HG03378 (cell line): ENCODE results near the gene CHERP.
"Not testable (repeated sequence)": the region's sequence is repeated elsewhere in the genome, so short reads cannot be mapped to it uniquely, and the experiment has no call there.

ENCODE experiments used
- ATAC-seq: cut with Tn5 transposase; IDR thresholded peaks from one replicate; pipeline ENCODE4 v1.9.1; 2021; ENCODE audit warnings: mild to moderate bottlenecking, moderate library complexity; ENCODE audit not compliant: unreplicated experiment

The CHERP gene

GRCh38 chr19:16544473-16545231, 2.4 kb upstream of the CHERP start:
- no peak for ATAC-seq

GRCh38 chr19:16543734-16544133, 1.5 kb upstream of the CHERP start:
- not testable (repeated sequence) for ATAC-seq

GRCh38 chr19:16542910-16543472, 754 bp upstream of the CHERP start:
- ATAC-seq, result peak; percentile 8

DNA sequence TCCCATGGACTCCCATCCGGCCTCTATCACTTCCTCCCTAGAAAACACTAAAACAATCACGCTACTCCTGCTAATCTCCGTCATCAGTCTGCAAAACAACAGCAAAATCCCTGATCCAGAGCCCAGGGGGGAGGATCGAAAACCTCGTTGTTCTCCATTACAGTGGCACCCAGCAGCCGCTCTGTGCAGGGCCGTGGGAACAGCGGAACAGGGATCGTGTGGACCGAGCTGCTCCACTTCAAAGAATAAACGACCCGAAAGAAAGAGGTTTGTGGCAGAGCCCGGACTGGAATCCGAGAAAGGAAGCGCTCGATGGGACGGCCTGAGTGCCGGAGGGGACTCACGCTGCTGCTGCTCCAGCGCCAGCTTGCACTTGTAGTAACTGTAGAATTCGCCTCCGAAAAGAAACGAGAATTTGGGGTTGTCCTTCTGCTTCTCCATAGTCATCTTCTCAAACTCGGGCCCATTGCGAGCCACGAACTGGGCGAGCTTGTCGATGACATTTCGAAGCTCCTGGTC, 652 bp downstream of the CHERP start:
- ATAC-seq, result peak; percentile 20

GRCh38 chr19:16540948-16541347, 1.3 kb downstream of the CHERP start:
- ATAC-seq, result no peak

GRCh38 chr19:16537111-16537510, 5.1 kb downstream of the CHERP start:
- ATAC-seq, result no peak

DNA sequence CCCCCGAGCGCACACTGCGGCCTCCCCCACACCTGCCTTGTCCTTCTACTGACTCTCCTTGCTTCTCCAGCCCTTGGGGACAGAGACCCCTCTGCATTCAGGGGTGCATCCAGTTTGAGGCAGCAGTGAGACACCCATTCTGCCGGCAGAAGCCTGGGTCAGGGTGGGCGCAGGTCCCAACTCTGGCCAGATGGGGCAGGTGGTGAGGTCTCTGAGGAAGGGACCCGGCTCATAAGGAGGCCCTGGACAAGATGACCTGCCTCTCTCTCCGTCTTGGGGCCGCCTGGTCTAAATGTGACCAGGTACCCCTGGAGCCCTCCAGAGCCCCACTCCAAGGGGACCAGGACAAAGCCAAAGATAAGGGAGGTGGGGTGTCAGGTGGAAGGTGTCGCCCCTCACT, 6.1 kb downstream of the CHERP start:
- no peak for ATAC-seq

GRCh38 chr19:16535381-16535780, 6.9 kb downstream of the CHERP start:
- no peak for ATAC-seq

- ATAC-seq, result no peak
Observed at GRCh38 chr19:16532440-16533234, 9.6 kb downstream of the CHERP start.

- ATAC-seq, result no peak
Observed at GRCh38 chr19:16531380-16531669, 10.9 kb downstream of the CHERP start.

GRCh38 chr19:16530540-16531379, 11.5 kb downstream of the CHERP start:
- ATAC-seq, result no peak

DNA sequence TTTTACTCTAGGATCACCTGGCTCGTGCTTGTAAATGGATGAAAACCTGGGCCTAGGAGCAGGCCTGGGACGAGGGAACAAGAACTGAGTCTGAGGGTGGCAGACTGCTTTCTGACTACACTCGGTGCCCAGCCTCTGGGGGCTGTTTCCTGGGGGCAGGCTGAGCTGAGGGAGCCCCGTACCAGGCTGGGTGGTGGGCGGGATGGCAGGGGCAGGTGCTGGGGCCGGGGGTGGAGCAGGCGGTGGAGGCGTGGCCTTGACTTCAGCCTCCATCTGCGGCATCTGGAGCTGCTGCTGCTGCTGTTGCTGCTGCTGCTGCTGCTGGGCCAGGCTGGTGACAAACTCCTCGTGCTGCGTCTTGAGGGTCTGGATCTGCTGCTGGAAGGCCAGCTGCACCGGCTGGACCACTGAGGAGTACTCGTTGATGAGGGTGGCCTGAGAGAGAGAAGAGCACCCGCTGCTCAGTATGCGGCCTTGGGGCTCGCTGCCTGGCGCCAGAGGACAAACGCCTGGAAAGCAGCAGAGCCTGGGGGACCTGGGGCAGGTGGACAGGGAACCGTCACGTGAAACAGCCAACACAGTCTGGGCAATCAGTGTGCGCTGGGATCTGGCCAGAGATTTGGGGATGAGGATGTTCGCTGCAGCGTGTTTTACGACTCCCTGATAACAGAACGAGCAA, 12.6 kb downstream of the CHERP start:
- no peak for ATAC-seq

- ATAC-seq, result no peak
Observed at GRCh38 chr19:16527971-16528521, 14.2 kb downstream of the CHERP start.

DNA sequence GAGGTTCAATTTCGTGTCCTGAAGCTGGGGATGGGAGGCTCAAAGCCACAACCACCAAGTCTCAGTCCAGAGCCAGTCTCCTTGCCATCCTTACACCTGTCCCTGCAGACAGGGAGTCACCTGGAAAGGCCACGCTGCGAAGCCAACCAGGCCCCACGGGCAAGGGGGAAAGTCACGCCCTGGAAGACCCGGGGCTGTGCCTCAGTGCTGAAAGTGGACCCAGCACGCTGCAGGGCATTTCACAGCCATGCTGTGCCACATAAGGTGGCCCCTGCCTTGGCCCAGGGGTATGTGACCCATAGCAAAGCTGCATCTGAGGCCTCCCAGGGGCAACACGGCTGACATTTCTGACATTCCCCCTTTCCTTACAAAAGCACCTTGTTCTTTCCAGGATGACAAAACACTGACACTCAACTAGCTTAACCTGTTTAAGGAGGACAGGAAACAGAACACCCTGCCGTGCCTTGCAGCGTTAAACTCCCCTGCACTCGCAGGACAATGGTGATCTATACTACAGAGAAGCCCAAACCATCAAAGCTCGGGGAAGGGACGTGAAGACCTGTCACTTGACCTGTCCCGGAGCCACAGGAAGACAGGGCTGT, 14.8 kb downstream of the CHERP start:
- ATAC-seq, result no peak

DNA sequence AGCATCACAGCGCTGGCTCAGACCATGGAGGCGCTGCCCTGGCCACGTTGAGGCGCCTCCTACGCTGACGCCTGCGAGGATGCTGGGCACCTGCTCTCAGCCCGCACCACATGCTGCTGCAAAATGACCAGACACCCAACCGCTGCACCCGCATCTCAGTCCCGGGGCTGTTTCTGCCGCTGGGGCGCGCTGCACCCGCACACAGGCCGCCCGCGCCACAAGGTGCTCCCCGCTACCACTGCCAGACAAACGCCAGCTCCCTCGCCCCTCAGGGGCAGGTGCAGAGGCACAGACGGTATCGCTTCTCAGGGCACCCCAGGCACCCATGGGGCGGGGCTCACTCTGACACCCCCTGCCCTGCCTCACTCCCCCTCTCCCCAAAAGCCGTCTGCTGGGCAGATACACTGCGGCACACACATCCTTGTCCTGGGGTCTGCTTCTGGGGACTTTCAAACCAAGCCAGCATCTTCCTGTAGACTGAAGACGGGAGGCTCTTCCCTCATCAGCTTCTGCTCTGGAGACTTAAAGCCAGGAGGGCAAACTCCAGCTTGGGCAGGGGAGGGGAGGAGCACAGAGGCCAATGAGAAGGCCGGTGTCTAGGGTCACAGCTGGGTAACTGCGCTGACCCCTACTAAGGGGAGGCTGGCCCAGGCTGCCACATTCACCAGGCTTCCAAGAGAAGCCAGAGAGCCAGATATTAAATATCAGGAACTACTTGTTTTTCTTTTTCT, 16.3 kb downstream of the CHERP start:
- no peak for ATAC-seq

GRCh38 chr19:16524991-16525734, 17.1 kb downstream of the CHERP start:
- no peak for ATAC-seq

DNA sequence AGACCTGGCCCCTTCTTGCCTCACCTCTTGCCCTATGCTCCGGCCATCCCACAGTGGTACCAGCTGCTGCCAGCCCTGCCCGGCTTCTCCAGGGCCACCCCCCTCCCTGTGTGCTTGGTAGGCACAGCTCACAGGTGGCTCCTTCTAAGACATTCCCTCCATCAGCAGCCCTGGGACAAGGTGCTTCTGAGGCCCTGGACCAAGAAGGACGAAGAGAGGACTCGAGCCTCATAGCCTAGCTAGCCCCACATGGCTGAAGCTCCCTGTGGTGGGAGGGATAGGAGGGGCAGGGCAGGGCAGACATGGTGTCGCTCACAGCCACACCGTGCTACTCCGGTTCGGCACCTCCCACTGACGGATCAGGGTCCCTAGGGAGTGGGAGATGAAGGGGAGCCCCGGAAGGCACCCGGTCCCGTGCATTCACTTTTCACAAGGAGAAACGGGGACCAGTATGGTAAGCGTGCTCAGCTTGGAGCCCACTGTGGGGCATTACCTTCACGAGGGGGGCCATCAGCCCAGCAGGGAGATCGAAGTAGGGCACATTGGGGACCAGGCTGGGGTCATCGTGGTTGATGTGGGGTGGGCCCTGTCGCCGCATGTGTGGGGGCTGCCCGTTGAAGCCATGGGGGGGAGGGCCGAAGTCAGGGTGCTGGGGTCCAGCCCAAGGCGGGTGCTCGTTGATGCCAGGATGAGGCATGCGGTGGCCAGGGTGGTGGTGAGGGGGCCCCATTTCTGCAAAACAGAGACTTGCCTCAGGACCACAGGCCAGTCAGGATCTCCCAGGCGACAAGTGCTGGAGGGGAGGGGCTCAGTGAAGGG, 19.5 kb downstream of the CHERP start:
- ATAC-seq, result no peak
